Mucosa of rectum (tissue), 2 donors: Measurements from ENCODE around the gene CUX1.
"Not testable (repeated sequence)": the region's sequence is repeated elsewhere in the genome, so short reads cannot be mapped to it uniquely, and the experiment has no call there.

ENCODE experiments used
- H3K27ac ChIP-seq, 2 donors: one replicate each; pipeline ENCODE4 v1.7.0; 2013; ENCODE audit warnings: inconsistent platforms in 2 of 2, low read depth in 2 of 2, low read length in 2 of 2
- H3K27me3 ChIP-seq, 2 donors: one replicate each; pipeline ENCODE4 v1.7.0; 2013; ENCODE audit warnings: low read length in 2 of 2; ENCODE audit not compliant: control insufficient read depth in 2 of 2, insufficient read depth in 2 of 2
- H3K36me3 ChIP-seq, 2 donors: one replicate each; pipeline ENCODE4 v1.7.0; 2013; ENCODE audit warnings: low read length in 2 of 2; ENCODE audit not compliant: control insufficient read depth in 2 of 2, insufficient read depth in 2 of 2
- H3K4me1 ChIP-seq, 2 donors: one replicate each; pipeline ENCODE4 v1.7.0; 2013; ENCODE audit warnings: low read length in 2 of 2, mild to moderate bottlenecking in 1 of 2; ENCODE audit not compliant: control insufficient read depth in 2 of 2, insufficient read depth in 2 of 2
- H3K4me3 ChIP-seq, 2 donors: one replicate each; pipeline ENCODE4 v1.7.0; 2013; ENCODE audit warnings: low read length in 2 of 2
- H3K9ac ChIP-seq, 2 donors: one replicate each; pipeline ENCODE4 v1.7.0; 2013; ENCODE audit warnings: low read length in 2 of 2, low read depth in 1 of 2, mild to moderate bottlenecking in 1 of 2
- H3K9me3 ChIP-seq, 2 donors: one replicate each; pipeline ENCODE4 v1.7.0; 2013; ENCODE audit warnings: low read length in 2 of 2; ENCODE audit not compliant: control insufficient read depth in 2 of 2
- donor health status: healthy.
- donor health status: Normal muscosa, but diverticular disease.

CUX1 gene

GRCh38 chr7:101814991-101815825 lies 2.2 kb upstream of the CUX1 start:
- no peaks in the 10 kb centered on the region for H3K27me3 ChIP-seq
- no peaks in the 10 kb centered on the region for H3K36me3 ChIP-seq
- peak overlapping the region; percentile 78 to 89 for H3K4me3 ChIP-seq
- peaks cover 10% of the 10 kb centered on the region in 2 donors for H3K4me1 ChIP-seq
- peak overlapping the region; percentile 67 to 74 for H3K27ac ChIP-seq
- peak overlapping the region; percentile 70 to 87 for H3K9ac ChIP-seq
- no peaks in the 10 kb centered on the region for H3K9me3 ChIP-seq

GRCh38 chr7:101815826-101816594 lies 1.4 kb upstream of the CUX1 start:
- Histone ChIP-seq H3K27ac (peak overlapping the region; percentile 58 to 61), H3K9me3 (no peaks in the 10 kb centered on the region), H3K4me1 (peaks cover 10% of the 10 kb centered on the region in 2 donors), H3K27me3 (no peaks in the 10 kb centered on the region), H3K4me3 (peak overlapping the region; percentile 67 to 75), H3K9ac (peak overlapping the region; percentile 41 to 66), H3K36me3 (no peaks in the 10 kb centered on the region)

- Histone ChIP-seq H3K9me3 (no peaks in the 10 kb centered on the region), H3K27me3 (no peaks in the 10 kb centered on the region), H3K36me3 (no peaks in the 10 kb centered on the region), H3K9ac (peak overlapping the region; percentile 47 to 65), H3K27ac (no peak overlapping the region), H3K4me3 (peak overlapping the region; percentile 54 to 70), H3K4me1 (peaks cover 10% of the 10 kb centered on the region in 2 donors)
Measured at GRCh38 chr7:101816595-101817470, 593 bp upstream of the CUX1 start.

GRCh38 chr7:101818287-101819071 lies 1.1 kb downstream of the CUX1 start:
- Histone ChIP-seq H3K27me3 (no peaks in the 10 kb centered on the region), H3K36me3 (no peaks in the 10 kb centered on the region), H3K27ac (no peak overlapping the region), H3K4me3 (peak overlapping the region in 1 of 2 donors; percentile 53), H3K9ac (no peak overlapping the region), H3K4me1 (peaks cover 10% of the 10 kb centered on the region in 2 donors), H3K9me3 (no peaks in the 10 kb centered on the region)

- peaks cover 6 to 10% of the 10 kb centered on the region in 2 donors for H3K4me1 ChIP-seq
- H3K27me3 ChIP-seq, result no peaks in the 10 kb centered on the region
- no peak overlapping the region for H3K4me3 ChIP-seq
- H3K9me3 ChIP-seq, result no peaks in the 10 kb centered on the region
- no peak overlapping the region for H3K9ac ChIP-seq
- no peaks in the 10 kb centered on the region for H3K36me3 ChIP-seq
- H3K27ac ChIP-seq, result no peak overlapping the region
Measured at GRCh38 chr7:101819183-101819582, 1.8 kb downstream of the CUX1 start.

GRCh38 chr7:101819913-101820522 lies 2.6 kb downstream of the CUX1 start:
- Histone ChIP-seq H3K9ac (no peak overlapping the region), H3K27me3 (no peaks in the 10 kb centered on the region), H3K9me3 (no peaks in the 10 kb centered on the region), H3K4me1 (peaks cover 3 to 8% of the 10 kb centered on the region in 2 donors), H3K27ac (no peak overlapping the region), H3K4me3 (no peak overlapping the region), H3K36me3 (no peaks in the 10 kb centered on the region)

GRCh38 chr7:101820703-101821102 lies 3.3 kb downstream of the CUX1 start:
- Histone ChIP-seq H3K27me3 (no peaks in the 10 kb centered on the region), H3K9ac (no peak overlapping the region), H3K4me1 (peaks cover 0 to 5% of the 10 kb centered on the region in 2 donors), H3K9me3 (no peaks in the 10 kb centered on the region), H3K4me3 (no peak overlapping the region), H3K27ac (no peak overlapping the region), H3K36me3 (no peaks in the 10 kb centered on the region)

- H3K9me3 ChIP-seq, H3K9ac ChIP-seq, H3K4me1 ChIP-seq, H3K36me3 ChIP-seq, H3K27me3 ChIP-seq, H3K27ac ChIP-seq, H3K4me3 ChIP-seq: not testable (repeated sequence)
Measured at GRCh38 chr7:101822632-101823031, 5.2 kb downstream of the CUX1 start.

- H3K9me3 ChIP-seq, result no peaks in the 10 kb centered on the region
- no peak overlapping the region for H3K27ac ChIP-seq
- no peaks in the 10 kb centered on the region for H3K36me3 ChIP-seq
- no peaks in the 10 kb centered on the region for H3K4me1 ChIP-seq
- H3K9ac ChIP-seq, result no peak overlapping the region
- no peaks in the 10 kb centered on the region for H3K27me3 ChIP-seq
- H3K4me3 ChIP-seq, result no peak overlapping the region
Measured at GRCh38 chr7:101823096-101823495, 5.7 kb downstream of the CUX1 start.
